SK-N-SH (cell line): Measurements from ENCODE around the gene ACTG2.

ENCODE experiments used
- CTCF ChIP-seq: fragments of 200-600 bp; sonication (generic); IDR thresholded peaks from 2 replicates; pipeline ENCODE4 v1.6.1; 2017; ENCODE audit warnings: antibody characterized with exemption, mild to moderate bottlenecking, moderate library complexity
- ELF1 ChIP-seq: IDR thresholded peaks from 2 replicates; pipeline ENCODE4 v1.4.0; 2012
- GABPA ChIP-seq: IDR thresholded peaks from 2 replicates; pipeline ENCODE4 v1.4.0; 2012; ENCODE audit warnings: low read depth, mild to moderate bottlenecking
- IRF3 ChIP-seq: fragments of 150-350 bp; IDR thresholded peaks from 2 replicates; pipeline ENCODE4 v1.6.1; 2016; ENCODE audit warnings: mild to moderate bottlenecking, low read depth, low read length
- RCOR1 ChIP-seq: fragments of 150-350 bp; IDR thresholded peaks from 2 replicates; pipeline ENCODE4 v1.6.1; 2017; ENCODE audit warnings: antibody characterized with exemption, low read length

- TF ChIP-seq GABPA (no peak), CTCF (no peak), IRF3 (no peak), RCOR1 (no peak), ELF1 (no peak)
Measured at GRCh38 chr2:73968357-73968937, 75.6 kb downstream of the ACTG2 start.
